A673 (cell line): ENCODE data around the gene KLHL26. TPM values are rescaled to one million over a fixed set of nuclear protein-coding genes. Genes with fewer than 3 reads are reported as not detected.

Source experiments
- BruUV-seq: library from RNA; stranded (reverse); fragments of 400-500 nt; replicated peaks from 2 replicates; lab custom pipeline; 2021; lab: Mats Ljungman, UMichigan
- CTCF ChIA-PET: fragments of 300-600 bp; sonication (Branson Sonifier 250); formaldehyde crosslinking; loops from one replicate; lab custom pipeline; 2022; ENCODE audit warnings: antibody characterized with exemption; lab: Charles Lee
- POLR2A ChIA-PET: fragments of 300-600 bp; sonication (Branson Sonifier 250); formaldehyde crosslinking; loops from one replicate; lab custom pipeline; 2022; ENCODE audit warnings: antibody characterized with exemption; ENCODE audit not compliant: low non-redundant PET; lab: Charles Lee
- DNase-seq: peaks from one replicate; pipeline ENCODE4 v3.0.0-alpha.2; 2015; ENCODE audit warnings: low spot score
- H3K27ac ChIP-seq: fragments of 200-600 bp; sonication (generic); 2 replicates; pipeline ENCODE4 v1.5.1; 2016; ENCODE audit warnings: mixed run types, low read depth, mild to moderate bottlenecking, mixed read lengths, antibody characterized with exemption, low read length; ENCODE audit not compliant: poor library complexity, severe bottlenecking
- H3K27me3 ChIP-seq: fragments of 200-600 bp; sonication (generic); replicated peaks from 2 replicates; pipeline ENCODE4 v1.6.1; 2017; ENCODE audit warnings: mixed run types, low read depth, mild to moderate bottlenecking, mixed read lengths, antibody characterized with exemption, low read length; ENCODE audit not compliant: insufficient read depth, poor library complexity
- H3K36me3 ChIP-seq: fragments of 200-600 bp; sonication (generic); 2 replicates; pipeline ENCODE4 v1.6.1; 2016; ENCODE audit warnings: mixed run types, mild to moderate bottlenecking, mixed read lengths, antibody characterized with exemption, low read length; ENCODE audit not compliant: insufficient read depth, poor library complexity, severe bottlenecking
- H3K4me1 ChIP-seq: fragments of 200-600 bp; sonication (generic); 2 replicates; pipeline ENCODE4 v1.6.1; 2017; ENCODE audit warnings: mixed run types, mild to moderate bottlenecking, mixed read lengths, antibody characterized with exemption, low read length; ENCODE audit not compliant: insufficient read depth, poor library complexity, severe bottlenecking
- H3K4me3 ChIP-seq: fragments of 200-600 bp; sonication (generic); 2 replicates; pipeline ENCODE4 v1.5.1; 2016; ENCODE audit warnings: low read depth, mixed run types, mild to moderate bottlenecking, mixed read lengths, low read length; ENCODE audit not compliant: poor library complexity, severe bottlenecking
- H3K9me3 ChIP-seq: fragments of 200-600 bp; sonication (generic); 2 replicates; pipeline ENCODE4 v1.6.1; 2016; ENCODE audit warnings: mixed run types, low read depth, mild to moderate bottlenecking, mixed read lengths, antibody characterized with exemption, low read length; ENCODE audit not compliant: poor library complexity, severe bottlenecking
- CTCF ChIP-seq: fragments of 300-800, 200-600 bp; sonication (generic); conservative IDR thresholded peaks from 2 replicates; pipeline ENCODE4 v1.5.1; 2017; ENCODE audit warnings: low read depth, mild to moderate bottlenecking, antibody characterized with exemption, low read length, moderate library complexity, mixed read lengths
- EZH2 ChIP-seq: fragments of 200-600 bp; sonication (generic); IDR thresholded peaks from 2 replicates; pipeline ENCODE4 v1.6.1; 2017; ENCODE audit warnings: borderline replicate concordance, low read depth, mild to moderate bottlenecking, mixed read lengths, antibody characterized with exemption, low read length; ENCODE audit not compliant: poor library complexity, severe bottlenecking
- intact Hi-C: fragments of 100-400 bp; cut with micrococcal nuclease; formaldehyde crosslinking; loops from one replicate; pipeline ENCODE4 v1.10.0; 2022; ENCODE audit not compliant: unreplicated experiment
- total RNA-seq: library from RNA; stranded (reverse); gene quantifications from 2 replicates; pipeline ENCODE4 v1.2.3, GENCODE V29; 2021

The KLHL26 gene
- total RNA-seq, 1 experiment from 2014 or later, result 16.3 TPM

- H3K27me3 ChIP-seq, result no peaks in the 10 kb centered on the region
- peak overlapping the region; percentile 23 for H3K27ac ChIP-seq
- TF ChIP-seq EZH2 (no peak), CTCF (no peak)
- H3K9me3 ChIP-seq, result no peaks in the 10 kb centered on the region
- CTCF ChIA-PET, result no interaction called here
- no peak overlapping the region for H3K4me3 ChIP-seq
- intact Hi-C loops, result no loop called here
- BruUV-seq, result no TSS peak
- H3K4me1 ChIP-seq, result no peaks in the 10 kb centered on the region
- POLR2A ChIA-PET, result interaction anchor here (0.7 kb wide), 1 partner anchor 48 kb away, joined by 5 read pairs; no protein-coding TSS in a partner anchor
- DNase-seq, result no peak
- peaks cover 6% of the 10 kb centered on the region for H3K36me3 ChIP-seq
These were observed 27.2 kb downstream of the KLHL26 start for GRCh38 chr19:18663940-18664530.

- Histone ChIP-seq H3K36me3 (peaks cover 10% of the 10 kb centered on the region), H3K9me3 (no peaks in the 10 kb centered on the region), H3K27me3 (no peaks in the 10 kb centered on the region), H3K27ac (no peak overlapping the region), H3K4me1 (no peaks in the 10 kb centered on the region), H3K4me3 (no peak overlapping the region)
- CTCF ChIA-PET, result no interaction called here
- DNase-seq, result no peak
- BruUV-seq, result no TSS peak
- no peak for TF ChIP-seq CTCF
- TF ChIP-seq EZH2, result no peak
- intact Hi-C loops, result no loop called here
- POLR2A ChIA-PET, result no interaction called here
These were observed 29.0 kb downstream of the KLHL26 start for GRCh38 chr19:18665771-18666202.

- no peak for TF ChIP-seq EZH2
- no peak for TF ChIP-seq CTCF
- H3K9me3 ChIP-seq, result no peaks in the 10 kb centered on the region
- H3K4me1 ChIP-seq, result no peaks in the 10 kb centered on the region
- no peak for DNase-seq
- no TSS peak for BruUV-seq
- H3K4me3 ChIP-seq, result no peak overlapping the region
- ChIA-PET POLR2A (no interaction called here), CTCF (no interaction called here)
- intact Hi-C loops, result no loop called here
- H3K27ac ChIP-seq, result no peak overlapping the region
- H3K27me3 ChIP-seq, result no peaks in the 10 kb centered on the region
- H3K36me3 ChIP-seq, result peaks cover 14% of the 10 kb centered on the region
These were observed 29.5 kb downstream of the KLHL26 start for GRCh38 chr19:18666317-18666716.
